Ishikawa (cell line): ENCODE results near the gene KCTD8.

Source experiments
- CEBPB ChIP-seq: IDR thresholded peaks from 2 replicates; pipeline ENCODE4 v1.6.1; 2012
- CREB1 ChIP-seq: IDR thresholded peaks from 2 replicates; pipeline ENCODE4 v1.6.1; 2012; ENCODE audit warnings: low read depth
- EGR1 ChIP-seq: IDR thresholded peaks from 2 replicates; pipeline ENCODE4 v1.6.1; 2012
- EP300 ChIP-seq: IDR thresholded peaks from 2 replicates; pipeline ENCODE4 v1.6.1; 2012; ENCODE audit warnings: borderline replicate concordance
- FOXM1 ChIP-seq: IDR thresholded peaks from 2 replicates; pipeline ENCODE4 v1.6.1; 2012; ENCODE audit warnings: low read depth, borderline replicate concordance
- NFIC ChIP-seq: IDR thresholded peaks from 2 replicates; pipeline ENCODE4 v1.6.1; 2012
- RAD21 ChIP-seq: IDR thresholded peaks from 2 replicates; pipeline ENCODE4 v1.6.1; 2012; ENCODE audit warnings: low read depth
- TAF1 ChIP-seq: IDR thresholded peaks from 2 replicates; pipeline ENCODE4 v1.6.1; 2012; ENCODE audit warnings: low read depth, mild to moderate bottlenecking
- TCF12 ChIP-seq: IDR thresholded peaks from 2 replicates; pipeline ENCODE4 v1.6.1; 2012; ENCODE audit warnings: low read depth
- TEAD4 ChIP-seq: IDR thresholded peaks from 2 replicates; pipeline ENCODE4 v1.6.1; 2012
- USF1 ChIP-seq: IDR thresholded peaks from 2 replicates; pipeline ENCODE4 v1.6.1; 2012
- YY1 ChIP-seq: IDR thresholded peaks from 2 replicates; pipeline ENCODE4 v1.6.1; 2012; ENCODE audit warnings: low read depth
- ZBTB7A ChIP-seq: IDR thresholded peaks from 2 replicates; pipeline ENCODE4 v1.6.1; 2012; ENCODE audit warnings: low read depth
- TF ChIP-seq, protein P1 (sequence below): IDR thresholded peaks from 2 replicates; pipeline ENCODE4 v1.6.1; 2012; ENCODE audit warnings: low read depth, mild to moderate bottlenecking
- TF ChIP-seq, protein P2 (sequence below): IDR thresholded peaks from 2 replicates; pipeline ENCODE4 v1.6.1; 2012

The KCTD8 gene

DNA sequence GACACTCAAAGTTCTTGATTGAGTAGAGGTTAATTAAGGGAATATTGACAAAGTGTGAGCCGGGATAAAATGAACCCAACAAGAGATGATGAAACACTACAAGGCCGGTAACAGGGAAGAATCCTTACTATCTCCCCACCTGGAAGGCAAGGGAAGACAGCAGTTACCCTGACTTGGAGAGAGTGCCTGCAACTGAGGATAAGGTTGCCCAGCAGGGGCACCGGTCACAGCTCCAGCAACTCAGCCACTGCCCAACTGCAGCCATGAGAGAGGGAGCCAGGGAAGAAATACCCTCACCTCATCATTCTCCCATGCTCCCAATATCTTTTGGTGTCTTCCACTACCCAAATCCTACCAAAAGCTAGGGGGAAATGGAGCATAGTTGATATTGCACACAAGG lies 212.7 kb downstream of the KCTD8 start:
- no peak for TF ChIP-seq ZBTB7A
- TF ChIP-seq FOXM1, result no peak
- no peak for TF ChIP-seq EGR1
- TF ChIP-seq YY1, result no peak
- no peak for TF ChIP-seq TAF1
- no peak for TF ChIP-seq CEBPB
- TF ChIP-seq NFIC, result no peak
- TF ChIP-seq, protein P1, sequence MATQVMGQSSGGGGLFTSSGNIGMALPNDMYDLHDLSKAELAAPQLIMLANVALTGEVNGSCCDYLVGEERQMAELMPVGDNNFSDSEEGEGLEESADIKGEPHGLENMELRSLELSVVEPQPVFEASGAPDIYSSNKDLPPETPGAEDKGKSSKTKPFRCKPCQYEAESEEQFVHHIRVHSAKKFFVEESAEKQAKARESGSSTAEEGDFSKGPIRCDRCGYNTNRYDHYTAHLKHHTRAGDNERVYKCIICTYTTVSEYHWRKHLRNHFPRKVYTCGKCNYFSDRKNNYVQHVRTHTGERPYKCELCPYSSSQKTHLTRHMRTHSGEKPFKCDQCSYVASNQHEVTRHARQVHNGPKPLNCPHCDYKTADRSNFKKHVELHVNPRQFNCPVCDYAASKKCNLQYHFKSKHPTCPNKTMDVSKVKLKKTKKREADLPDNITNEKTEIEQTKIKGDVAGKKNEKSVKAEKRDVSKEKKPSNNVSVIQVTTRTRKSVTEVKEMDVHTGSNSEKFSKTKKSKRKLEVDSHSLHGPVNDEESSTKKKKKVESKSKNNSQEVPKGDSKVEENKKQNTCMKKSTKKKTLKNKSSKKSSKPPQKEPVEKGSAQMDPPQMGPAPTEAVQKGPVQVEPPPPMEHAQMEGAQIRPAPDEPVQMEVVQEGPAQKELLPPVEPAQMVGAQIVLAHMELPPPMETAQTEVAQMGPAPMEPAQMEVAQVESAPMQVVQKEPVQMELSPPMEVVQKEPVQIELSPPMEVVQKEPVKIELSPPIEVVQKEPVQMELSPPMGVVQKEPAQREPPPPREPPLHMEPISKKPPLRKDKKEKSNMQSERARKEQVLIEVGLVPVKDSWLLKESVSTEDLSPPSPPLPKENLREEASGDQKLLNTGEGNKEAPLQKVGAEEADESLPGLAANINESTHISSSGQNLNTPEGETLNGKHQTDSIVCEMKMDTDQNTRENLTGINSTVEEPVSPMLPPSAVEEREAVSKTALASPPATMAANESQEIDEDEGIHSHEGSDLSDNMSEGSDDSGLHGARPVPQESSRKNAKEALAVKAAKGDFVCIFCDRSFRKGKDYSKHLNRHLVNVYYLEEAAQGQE, result no peak
- TF ChIP-seq EP300, result no peak
- TF ChIP-seq CREB1, result no peak
- TF ChIP-seq USF1, result no peak
- TF ChIP-seq RAD21, result no peak
- TF ChIP-seq TEAD4, result no peak
- no peak for TF ChIP-seq TCF12
- TF ChIP-seq, protein P2, sequence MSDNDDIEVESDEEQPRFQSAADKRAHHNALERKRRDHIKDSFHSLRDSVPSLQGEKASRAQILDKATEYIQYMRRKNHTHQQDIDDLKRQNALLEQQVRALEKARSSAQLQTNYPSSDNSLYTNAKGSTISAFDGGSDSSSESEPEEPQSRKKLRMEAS, result no peak

GRCh38 chr4:44232262-44232661 lies 216.3 kb downstream of the KCTD8 start:
- TF ChIP-seq RAD21 (no peak), TAF1 (no peak), CEBPB (no peak), TEAD4 (no peak), EP300 (no peak), FOXM1 (no peak), CREB1 (no peak), YY1 (no peak), TCF12 (no peak), NFIC (no peak), EGR1 (no peak)

DNA sequence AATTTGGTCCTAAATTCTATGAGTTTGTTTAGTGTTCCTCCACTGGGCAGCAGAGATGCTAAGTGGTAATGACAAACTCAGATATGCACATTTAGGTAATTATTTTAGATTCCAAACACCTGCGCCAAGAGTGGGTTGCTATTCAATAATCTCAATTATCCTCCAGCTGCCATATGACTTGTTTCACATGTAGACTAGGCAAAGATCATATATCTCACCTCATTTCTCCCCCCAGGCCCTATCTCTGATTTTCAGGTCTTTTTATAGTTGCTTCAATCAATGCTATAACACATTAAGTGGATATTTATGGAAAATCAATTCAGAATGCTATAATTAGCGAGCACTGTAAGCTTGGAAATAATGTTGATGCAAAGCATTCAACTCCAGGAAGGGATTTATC lies 217.6 kb downstream of the KCTD8 start:
- TF ChIP-seq, protein P2, result no peak
- TF ChIP-seq TAF1 (no peak), TCF12 (no peak), YY1 (no peak), FOXM1 (no peak), ZBTB7A (no peak), EGR1 (no peak)

DNA sequence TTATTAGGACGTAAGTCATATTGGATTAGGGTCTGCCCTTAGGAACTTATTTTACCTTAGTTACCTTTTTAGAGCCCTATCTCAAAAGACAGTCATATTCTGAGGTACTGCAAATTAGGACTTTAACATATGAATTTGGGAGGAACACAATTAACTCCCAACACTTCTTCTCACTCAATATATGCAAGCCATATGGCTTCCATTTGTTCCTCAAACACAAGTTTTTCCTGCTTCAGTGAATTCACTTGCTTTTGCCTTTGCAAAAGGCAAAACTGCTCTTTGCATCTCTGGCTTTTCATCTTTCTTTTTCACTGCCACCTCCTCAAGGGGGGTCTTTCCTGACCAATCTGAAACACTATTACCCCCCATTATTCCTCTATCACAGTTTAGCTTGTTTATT lies 220.3 kb downstream of the KCTD8 start:
- no peak for TF ChIP-seq ZBTB7A
- TF ChIP-seq TEAD4, result no peak
- TF ChIP-seq EP300, result no peak
- TF ChIP-seq RAD21, result no peak
- no peak for TF ChIP-seq CEBPB
- TF ChIP-seq TCF12, result no peak

- TF ChIP-seq EGR1 (no peak), ZBTB7A (no peak), USF1 (no peak), TAF1 (no peak), TEAD4 (no peak), RAD21 (no peak), NFIC (no peak), FOXM1 (no peak), CREB1 (no peak), EP300 (no peak), TCF12 (no peak)
- TF ChIP-seq, protein P2, result no peak
- TF ChIP-seq, protein P1, result no peak
These were observed 227.2 kb downstream of the KCTD8 start for GRCh38 chr4:44221407-44221806.

GRCh38 chr4:44210750-44211149 lies 237.9 kb downstream of the KCTD8 start:
- TF ChIP-seq CEBPB, result no peak
- no peak for TF ChIP-seq ZBTB7A
- TF ChIP-seq, protein P1, result no peak
- TF ChIP-seq, protein P2, result no peak
- no peak for TF ChIP-seq NFIC
- no peak for TF ChIP-seq FOXM1
- TF ChIP-seq RAD21, result no peak
- TF ChIP-seq CREB1, result no peak
- no peak for TF ChIP-seq TEAD4
- no peak for TF ChIP-seq YY1
- no peak for TF ChIP-seq TCF12
- TF ChIP-seq EGR1, result no peak
- no peak for TF ChIP-seq TAF1
- no peak for TF ChIP-seq USF1
- TF ChIP-seq EP300, result no peak
